T-helper 1 cell treated with Interleukin-12 subunit alpha and Interleukin-12 subunit beta and Interleukin-4 antibody, amounts not matched to agents 30 ng/mL and 1 ng/mL, for 36 hours (primary cell): ENCODE results near the gene PRUNE1. TPM values are rescaled to one million over a fixed set of nuclear protein-coding genes. Genes with fewer than 3 reads are reported as not detected.

Source experiments
- intact Hi-C: fragments of 100-400 bp; cut with micrococcal nuclease; formaldehyde crosslinking; loops from one replicate; pipeline ENCODE4 v1.15.1; 2024
- total RNA-seq: library from RNA; stranded (reverse); gene quantifications from 2 replicates; pipeline ENCODE4 v1.2.3, GENCODE V29; 2022

The PRUNE1 gene
- total RNA-seq, 1 donor from 2014 or later, result 17.7 TPM

DNA sequence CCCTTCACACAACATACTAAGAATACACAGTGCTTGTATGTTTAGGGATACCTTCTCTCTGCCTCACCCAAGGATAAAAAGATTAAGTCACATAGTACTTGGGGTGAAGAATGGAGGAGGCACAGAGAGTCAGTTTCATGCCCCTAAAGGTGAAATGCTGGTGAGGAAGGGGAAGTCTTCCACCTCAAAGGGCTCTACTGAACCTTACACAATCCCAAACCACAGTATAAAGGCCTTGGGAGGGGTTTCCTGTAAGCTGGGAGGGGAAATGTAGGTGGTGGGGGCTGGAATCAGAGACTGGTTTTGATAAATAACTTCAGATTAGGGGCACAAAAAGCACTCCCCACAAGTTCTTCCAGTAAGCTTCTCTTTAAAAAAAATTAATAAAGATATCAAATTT is 5.1 kb upstream of the PRUNE1 start:
- intact Hi-C loops, result no loop called here

DNA sequence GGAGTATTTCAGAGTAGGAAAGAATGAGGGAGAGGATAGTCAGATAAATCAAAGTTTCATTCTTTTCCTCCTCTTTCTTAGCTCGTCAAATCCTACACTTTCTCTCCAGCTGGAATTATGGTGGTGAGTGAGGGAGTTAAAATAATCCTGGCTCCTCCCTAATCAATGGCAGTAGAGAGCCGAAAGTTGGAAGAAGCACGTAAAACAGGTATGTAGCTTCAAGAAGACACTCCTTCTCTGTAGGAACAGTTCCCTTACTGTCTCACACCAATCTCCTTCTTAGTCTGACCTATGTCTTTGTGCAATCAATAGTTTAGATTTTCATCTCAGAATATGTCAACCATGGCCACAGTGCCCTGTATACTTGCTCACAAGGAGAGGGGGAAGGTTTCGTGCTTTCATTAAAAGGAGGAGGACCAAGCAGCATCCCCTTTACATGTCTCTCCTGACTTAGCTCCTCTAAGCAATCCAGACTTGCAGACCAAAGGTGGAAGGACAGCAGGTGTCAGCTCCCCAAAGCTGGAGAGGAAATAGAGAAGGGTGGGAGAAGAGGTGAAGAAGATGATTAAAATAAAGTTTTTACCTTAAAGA is 2.4 kb upstream of the PRUNE1 start:
- intact Hi-C loops, result loop anchor here (1.0 to 5.0 kb wide), 3 partner anchors 10 to 451 kb away; partner anchors contain the start of gene POGZ

- intact Hi-C loops, result loop anchor here (1.0 to 5.0 kb wide), 3 partner anchors 10 to 451 kb away; partner anchors contain the start of gene POGZ
Observed at GRCh38 chr1:151006327-151007052, 1.8 kb upstream of the PRUNE1 start, which contains the start of gene MINDY1. Gene MINDY1 (minus strand): TSS chr1:151006902. CDS start chr1:151002617, 4,285 bp downstream.

DNA sequence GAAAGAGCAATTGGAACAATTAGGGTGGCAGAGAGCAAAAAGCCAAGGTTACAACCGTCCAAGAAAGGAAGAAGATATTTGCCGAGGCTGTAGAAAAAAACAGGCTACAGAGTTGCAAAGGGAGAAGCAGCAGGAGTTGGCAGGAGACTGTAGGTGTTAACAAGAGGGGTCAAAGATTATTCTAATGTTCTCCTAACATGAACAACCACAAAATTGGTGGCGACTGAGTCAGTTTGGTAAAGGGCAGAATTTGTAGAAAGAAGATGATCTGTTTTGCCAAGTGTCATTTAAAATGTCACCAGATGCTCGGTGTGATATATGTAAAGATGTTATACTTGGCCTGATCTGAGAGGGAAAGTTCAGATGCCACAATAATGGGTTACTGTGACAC is 401 bp upstream of the PRUNE1 start:
- intact Hi-C loops, result loop anchor here (1.0 to 5.0 kb wide), 21 partner anchors 33 to 1079 kb away; partner anchors contain the start of genes ARNT, CDC42SE1, ENSA and GABPB2

GRCh38 chr1:151009206-151009587 is 948 bp downstream of the PRUNE1 start:
- intact Hi-C loops, result loop anchor here (2.0 to 5.0 kb wide), 8 partner anchors 40 to 1080 kb away; partner anchors contain the start of genes GOLPH3L, POGZ, RFX5 and SEMA6C

- intact Hi-C loops, result loop anchor here (2.0 to 5.0 kb wide), 8 partner anchors 39 to 1081 kb away; partner anchors contain the start of genes GOLPH3L, POGZ, RFX5 and SEMA6C
Observed at GRCh38 chr1:151009674-151010345, 1.6 kb downstream of the PRUNE1 start.

GRCh38 chr1:151010346-151010726 is 2.1 kb downstream of the PRUNE1 start:
- intact Hi-C loops, result no loop called here

GRCh38 chr1:151011154-151011850 is 3.1 kb downstream of the PRUNE1 start:
- intact Hi-C loops, result no loop called here

- intact Hi-C loops, result no loop called here
Observed at GRCh38 chr1:151012684-151013471, 4.6 kb downstream of the PRUNE1 start.

GRCh38 chr1:151013518-151013917 is 5.3 kb downstream of the PRUNE1 start:
- intact Hi-C loops, result no loop called here

DNA sequence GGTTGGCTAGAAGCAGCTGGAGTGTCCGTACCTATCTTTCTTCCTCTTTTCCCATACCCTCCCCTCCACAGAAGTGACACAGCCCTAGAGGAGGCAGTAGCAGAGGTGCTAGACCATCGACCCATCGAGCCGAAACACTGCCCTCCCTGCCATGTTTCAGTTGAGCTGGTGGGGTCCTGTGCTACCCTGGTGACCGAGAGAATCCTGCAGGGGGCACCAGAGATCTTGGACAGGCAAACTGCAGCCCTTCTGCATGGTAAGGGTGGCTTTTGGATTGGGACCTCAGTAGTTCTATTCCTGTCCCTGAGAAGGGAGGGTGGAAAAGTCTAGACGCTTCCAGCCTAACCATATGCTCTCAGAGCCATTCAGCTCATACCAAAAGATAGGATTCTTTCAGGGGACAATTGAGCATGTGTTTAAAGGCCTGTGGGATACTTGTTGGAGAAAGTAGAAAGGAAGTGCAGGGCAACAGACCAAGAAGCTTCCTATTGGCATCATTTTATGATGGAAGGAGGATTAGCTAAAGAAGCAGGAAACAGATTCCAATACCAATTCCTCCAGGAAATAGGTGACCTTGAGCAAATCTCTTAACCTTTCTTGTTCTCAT is 16.4 kb downstream of the PRUNE1 start:
- intact Hi-C loops, result loop anchor here (1.0 to 2.0 kb wide), 7 partner anchors 24 to 227 kb away; partner anchors contain the start of genes GABPB2, MLLT11, SEMA6C and TNFAIP8L2

- intact Hi-C loops, result no loop called here
Observed at GRCh38 chr1:151026460-151026859, 18.2 kb downstream of the PRUNE1 start.

GRCh38 chr1:151032164-151032563 is 23.9 kb downstream of the PRUNE1 start:
- intact Hi-C loops, result no loop called here

- intact Hi-C loops, result no loop called here
Observed at GRCh38 chr1:151035167-151035566, 26.9 kb downstream of the PRUNE1 start.

DNA sequence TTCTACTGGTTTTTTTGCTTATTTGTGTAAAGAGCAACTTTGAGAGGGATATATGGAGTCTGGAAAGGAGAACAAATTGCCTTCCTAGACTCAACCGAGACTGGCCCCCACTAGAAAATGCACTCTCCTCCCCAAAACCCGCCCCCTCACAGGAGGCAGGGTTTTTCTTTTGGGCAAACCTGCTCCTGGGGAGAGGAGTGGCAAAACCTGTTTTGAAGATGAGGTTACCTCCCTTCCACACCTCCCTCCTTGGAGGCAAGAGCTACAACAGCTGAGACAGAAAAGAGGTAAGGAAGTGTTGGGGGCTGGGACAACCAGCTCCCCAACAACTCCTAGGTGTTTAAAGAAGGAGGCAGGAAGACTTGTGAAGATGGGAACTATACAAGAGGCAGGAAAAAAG is 28.1 kb downstream of the PRUNE1 start, which contains the start of gene BNIPL:
TSS of gene BNIPL (plus strand) at position 231 of the 400 bp plus-strand sequence. CDS start at position 371, 140 bp downstream.
- intact Hi-C loops, result loop anchor here (2.0 kb wide), 1 partner anchor 18 kb away; no protein-coding TSS in a partner anchor

- intact Hi-C loops, result loop anchor here (2.0 kb wide), 1 partner anchor 18 kb away; no protein-coding TSS in a partner anchor
Observed at GRCh38 chr1:151037032-151037431, 28.8 kb downstream of the PRUNE1 start.

GRCh38 chr1:151039521-151039920 is 31.3 kb downstream of the PRUNE1 start:
- intact Hi-C loops, result no loop called here

DNA sequence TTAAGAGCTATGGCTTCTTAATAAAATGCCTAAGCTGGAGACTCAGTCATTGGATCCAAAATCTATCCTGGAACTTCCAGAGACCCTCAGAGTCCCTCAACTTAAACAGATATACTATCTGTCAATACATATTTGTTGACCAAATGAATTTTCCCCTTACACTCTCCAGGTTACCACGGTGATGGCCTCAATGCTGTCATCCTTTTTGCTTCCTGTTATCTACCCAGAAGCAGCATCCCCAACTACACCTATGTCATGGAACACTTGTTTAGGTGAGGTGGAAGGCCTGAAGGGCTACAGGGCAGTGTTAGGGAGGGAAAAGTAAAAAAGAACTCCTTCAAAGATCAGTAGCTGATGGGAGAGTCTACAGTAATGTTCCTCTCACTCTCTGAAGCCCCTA is 34.9 kb downstream of the PRUNE1 start:
- intact Hi-C loops, result loop anchor here (2.0 kb wide), 1 partner anchor 16 kb away; the partner anchor contains the start of gene CDC42SE1

GRCh38 chr1:151047591-151047924 is 39.3 kb downstream of the PRUNE1 start, which contains the start of gene C1orf56:
Gene C1orf56 (plus strand): TSS chr1:151047751. CDS start chr1:151047848, 97 bp downstream.
- intact Hi-C loops, result no loop called here
